Adipose tissue (tissue), 3 donors: Measurements from ENCODE around the gene PSME2. TPM values are rescaled to one million over a fixed set of nuclear protein-coding genes. Genes with fewer than 3 reads are reported as not detected.
A peak's percentile ranks its signal among the peaks of the same experiment; 100 is the strongest.

Source experiments
- H3K27ac ChIP-seq: one replicate; pipeline ENCODE4 v1.5.1; 2013; ENCODE audit warnings: low read depth, low read length
- WGBS, 3 donors: extraction: QIAGEN DNeasy Blood & Tissue Kit; methylation state at CpG; one replicate each; pipeline ENCODE4 v1.1.7; 2013; 5-methylcytosine and 5-hydroxymethylcytosine counted together
- polyA plus RNA-seq, 3 donors: library from polyadenylated mRNA; stranded (reverse); fragments of 200-250 nt; gene quantifications; one replicate each; pipeline ENCODE4 v1.2.3, GENCODE V29; 2013
- donor health status: healthy with polysubstance abuse.
- donor health status: Bipolar disorder and iron deficiency.
- donor health status: healthy.

PSME2 gene
- polyA plus RNA-seq, 3 donors, result 73.7 to 193 (median 107) TPM

- WGBS, 3 donors, result 83 to 89% (median 87%) methylated on average over 19 of the region's 19 CpGs
- H3K27ac ChIP-seq, result no peak overlapping the region
Measured at GRCh38 chr14:24181371-24182077, 35.1 kb upstream of the PSME2 start.

DNA sequence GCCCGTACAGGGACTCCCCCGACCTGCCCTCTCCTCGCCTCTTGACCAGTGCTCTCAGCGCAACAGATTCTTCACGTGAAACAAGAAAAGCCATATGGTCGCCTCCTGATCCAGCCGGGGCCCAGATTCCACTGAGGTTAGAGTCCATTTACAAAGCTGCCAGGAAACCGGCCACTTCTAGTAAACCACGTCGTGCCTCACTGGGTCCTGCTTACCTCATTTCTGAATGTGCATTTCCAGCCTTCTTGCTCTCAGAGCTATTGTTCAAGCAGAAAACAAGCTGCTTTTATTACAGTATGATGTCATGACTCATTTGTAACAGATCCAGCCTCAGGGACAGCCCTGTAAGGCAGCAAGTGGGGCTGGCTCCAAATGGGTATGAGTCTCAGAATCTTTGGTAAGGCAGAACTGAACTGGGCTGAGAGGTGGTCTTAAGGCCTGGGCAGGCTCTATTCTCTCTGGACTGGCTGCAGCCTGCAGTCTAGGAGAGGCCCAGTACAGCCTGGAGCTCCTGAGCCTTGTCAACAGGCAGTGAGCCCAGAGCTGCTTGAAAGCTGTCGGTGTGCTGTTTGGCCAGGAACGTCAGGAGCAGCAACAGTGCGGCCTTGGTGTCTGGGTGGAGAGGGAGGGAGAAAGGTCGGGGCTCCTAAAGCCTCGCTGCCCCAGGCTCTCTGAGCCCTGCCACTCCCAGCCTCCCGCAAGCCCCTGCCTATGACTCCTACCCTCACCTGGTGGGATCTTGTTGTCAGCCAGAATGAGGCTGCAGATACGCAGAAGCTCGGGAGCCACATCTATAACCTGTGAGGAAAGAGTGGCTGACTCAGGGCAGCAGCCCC is 33.8 kb upstream of the PSME2 start:
- H3K27ac ChIP-seq, result no peak overlapping the region
- 69 to 83% (median 76%) methylated on average over 17 to 18 of the region's 18 CpGs for WGBS, 3 donors

GRCh38 chr14:24179294-24179960 is 33.0 kb upstream of the PSME2 start:
- peak overlapping the region; percentile 41 for H3K27ac ChIP-seq
- WGBS, 3 donors, result 86 to 92% (median 89%) methylated on average over 14 of the region's 14 CpGs

- WGBS, 3 donors, result 90 to 94% (median 93%) methylated on average over 12 of the region's 12 CpGs
Measured at GRCh38 chr14:24178399-24179178, 32.2 kb upstream of the PSME2 start.

DNA sequence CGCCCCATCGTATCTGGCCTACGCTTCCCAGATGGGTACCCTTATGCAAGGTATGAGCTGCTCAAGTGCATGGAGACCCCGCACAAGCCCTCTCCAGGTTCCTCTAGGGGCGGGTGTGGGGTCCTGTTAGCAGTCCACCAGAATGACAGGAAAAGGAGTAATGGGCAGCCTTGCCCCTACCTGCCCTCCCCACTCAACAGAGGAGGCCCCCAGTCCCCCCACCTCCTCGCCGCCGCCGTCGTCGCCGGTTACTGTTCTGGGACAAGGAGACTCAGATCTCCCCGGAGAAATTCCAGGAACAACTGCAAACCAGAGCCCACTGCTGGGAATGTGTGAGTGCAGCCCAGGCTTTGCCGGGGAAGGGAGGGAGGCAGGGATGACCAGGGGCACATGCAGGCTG is 31.5 kb upstream of the PSME2 start:
- H3K27ac ChIP-seq, result no peak overlapping the region
- 92 to 94% (median 92%) methylated on average over 14 of the region's 14 CpGs for WGBS, 3 donors

More at GRCh38 chr14:24178399-24179178, 32.2 kb upstream of the PSME2 start:
- H3K27ac ChIP-seq, result no peak overlapping the region

DNA sequence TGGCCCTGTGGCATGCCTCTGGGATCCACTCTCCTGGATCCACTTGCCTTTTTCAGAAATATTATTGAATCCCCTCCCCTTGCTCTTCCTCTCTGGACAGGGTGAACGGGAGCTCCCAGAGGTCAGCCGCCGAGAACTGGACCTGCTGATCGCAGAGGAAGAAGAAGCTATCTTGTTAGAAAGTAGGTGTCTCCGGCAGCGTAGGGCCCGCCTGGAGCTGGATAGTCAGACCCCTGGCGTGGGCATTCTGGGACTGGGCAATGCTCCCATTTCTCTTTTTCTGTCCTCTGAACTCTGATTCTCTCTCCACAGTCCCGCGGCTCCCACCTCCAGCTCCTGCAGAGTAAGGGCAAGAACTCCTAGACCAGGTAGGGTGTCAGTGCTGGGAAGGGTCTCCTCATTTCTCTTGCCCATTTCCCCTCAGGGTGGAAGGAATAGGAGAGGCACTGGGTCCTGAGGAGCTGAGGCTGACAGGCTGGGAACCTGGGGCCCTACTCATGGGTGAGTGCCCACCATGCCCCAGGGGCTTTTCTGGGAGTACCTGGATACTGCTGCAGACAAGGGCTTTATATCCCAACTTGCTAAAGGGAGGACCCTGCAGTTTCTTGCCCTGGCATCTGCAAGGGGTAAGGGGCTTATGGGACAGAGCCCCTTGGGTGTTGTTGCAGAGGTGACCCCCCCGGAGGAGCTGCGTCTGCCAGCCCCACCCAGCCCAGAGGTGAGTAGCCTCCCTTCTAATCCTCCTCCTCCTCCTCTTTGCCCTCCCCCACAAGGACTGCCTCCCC is 30.8 kb upstream of the PSME2 start:
- WGBS, 3 donors, result 88 to 91% (median 90%) methylated on average over 12 of the region's 12 CpGs
- H3K27ac ChIP-seq, result no peak overlapping the region

DNA sequence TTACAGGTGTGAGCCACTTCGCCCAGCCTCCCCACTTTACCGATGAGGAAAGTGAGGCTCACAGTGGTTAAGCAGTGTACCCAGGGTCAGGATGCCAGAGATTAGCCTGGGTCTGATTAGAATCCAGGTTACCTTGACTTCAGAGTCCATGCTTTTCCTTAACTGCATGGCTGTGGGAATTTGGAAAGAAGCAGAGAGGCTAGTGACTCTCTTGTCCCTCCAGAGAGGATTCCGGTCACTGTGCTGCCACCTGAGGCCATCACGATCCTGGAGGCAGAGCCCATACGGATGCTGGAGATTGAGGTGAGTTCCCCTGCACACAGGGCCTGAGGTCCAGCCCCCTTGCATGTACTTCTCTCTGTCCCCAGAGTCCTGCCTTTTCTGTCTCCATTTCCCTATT is 30.2 kb upstream of the PSME2 start:
- H3K27ac ChIP-seq, result no peak overlapping the region
- 94 to 95% (median 95%) methylated on average over 5 of the region's 5 CpGs for WGBS, 3 donors

DNA sequence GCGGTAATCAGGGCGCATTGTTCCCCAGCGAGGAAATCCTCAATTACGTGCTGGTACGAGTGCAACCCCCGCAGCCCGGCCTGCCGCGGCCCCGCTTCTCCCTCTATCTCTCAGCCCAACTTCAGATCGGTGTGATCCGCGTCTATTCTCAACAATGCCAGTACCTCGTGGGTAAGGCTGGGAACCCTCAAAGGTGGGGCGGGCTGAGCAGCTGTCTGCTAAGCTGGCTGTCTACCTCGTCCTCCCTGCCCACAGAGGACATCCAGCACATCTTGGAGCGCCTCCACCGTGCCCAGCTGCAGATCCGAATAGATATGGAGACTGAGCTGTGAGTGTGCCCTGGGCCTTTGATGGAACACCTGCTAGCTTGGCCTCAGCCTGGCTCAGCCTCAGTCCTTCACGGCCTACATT is 26.5 kb upstream of the PSME2 start:
- 70 to 84% (median 71%) methylated on average over 20 of the region's 20 CpGs for WGBS, 3 donors
- H3K27ac ChIP-seq, result no peak overlapping the region

GRCh38 chr14:24172261-24172860 is 26.0 kb upstream of the PSME2 start:
- whole genome bisulfite sequencing, 3 donors, result 41 to 71% (median 49%) methylated on average over 30 of the region's 30 CpGs
- no peak overlapping the region for H3K27ac ChIP-seq

DNA sequence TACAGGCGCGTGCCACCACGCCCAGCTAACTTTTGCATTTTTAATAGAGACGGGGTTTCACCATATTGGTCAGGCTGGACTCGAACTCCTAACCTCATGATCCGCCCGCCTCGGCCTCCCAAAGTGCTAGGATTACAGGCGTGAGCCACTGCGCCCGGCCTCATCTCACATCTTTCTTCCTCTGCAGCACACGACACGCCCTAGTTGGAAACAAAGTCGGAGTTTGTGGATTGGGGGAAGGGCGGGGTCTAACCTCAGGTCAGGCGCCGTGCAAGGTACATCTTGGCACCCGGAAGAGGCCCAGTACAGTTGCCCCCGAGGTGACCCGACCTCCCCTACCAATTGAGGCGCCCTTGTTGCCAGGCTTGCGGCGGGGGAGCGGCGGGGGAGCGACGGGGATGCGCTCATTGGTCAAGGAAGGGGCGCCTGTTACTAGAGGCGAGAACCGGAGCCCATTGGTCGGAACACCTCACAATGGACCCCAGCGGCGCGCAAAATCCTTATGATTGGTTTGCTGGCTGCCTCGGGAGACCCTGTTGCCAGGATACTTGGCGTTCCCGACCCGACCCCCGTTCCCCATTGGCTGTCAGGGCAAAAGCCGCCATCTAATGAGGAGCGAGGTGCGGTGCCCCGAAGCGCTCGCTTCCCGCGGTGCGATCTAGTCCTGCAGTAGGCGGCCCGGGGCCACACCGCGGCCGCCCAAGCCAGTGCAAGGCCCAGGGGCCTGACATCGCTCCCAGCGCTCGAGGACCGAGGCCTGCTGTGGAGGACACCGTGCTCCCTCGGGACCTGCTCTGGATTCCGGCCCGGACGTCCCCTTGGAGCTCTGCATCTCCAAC is 25.2 kb upstream of the PSME2 start, which contains the start of gene REC8:
Gene REC8, plus strand, starts transcription at position 659 of the 839 bp plus-strand sequence. CDS start 473 bp downstream, outside the sequence.
- H3K27ac ChIP-seq, result no peak within 1 kb of the TSS
- 16 to 44% (median 18%) methylated on average over 63 of the region's 63 CpGs for WGBS, 3 donors

GRCh38 chr14:24167469-24168114 is 21.2 kb upstream of the PSME2 start:
- WGBS, 3 donors, result 76 to 93% (median 78%) methylated on average over 3 of the region's 3 CpGs
- H3K27ac ChIP-seq, result no peak overlapping the region

GRCh38 chr14:24165785-24166184 is 19.4 kb upstream of the PSME2 start:
- 90 to 95% (median 91%) methylated on average over 5 of the region's 5 CpGs for WGBS, 3 donors
- no peak overlapping the region for H3K27ac ChIP-seq

- 89 to 91% (median 90%) methylated on average over 14 of the region's 14 CpGs for WGBS, 3 donors
- H3K27ac ChIP-seq, result no peak overlapping the region
Measured at GRCh38 chr14:24164518-24164991, 18.1 kb upstream of the PSME2 start.

- WGBS, 3 donors, result 29 to 44% (median 44%) methylated on average over 8 of the region's 8 CpGs
- H3K27ac ChIP-seq, result no peak overlapping the region
Measured at GRCh38 chr14:24162093-24162492, 15.7 kb upstream of the PSME2 start.

- 0% methylated on average over 12 of the region's 12 CpGs for WGBS, 3 donors
- peak within 1 kb of the TSS; percentile 79 for H3K27ac ChIP-seq
Measured at GRCh38 chr14:24160850-24161804, 14.7 kb upstream of the PSME2 start, which contains the start of gene IRF9. IRF9 (plus strand) TSS chr14:24161265; CDS start chr14:24162145, 880 bp downstream.
